Measurements from ENCODE around the gene HCN1. TPM values are rescaled to one million over a fixed set of nuclear protein-coding genes. Genes with fewer than 3 reads are reported as not detected.

The HCN1 gene
- total RNA-seq, 4 donors from 2014 or later, result 0.39 to 0.66 (median 0.49) TPM

DNA sequence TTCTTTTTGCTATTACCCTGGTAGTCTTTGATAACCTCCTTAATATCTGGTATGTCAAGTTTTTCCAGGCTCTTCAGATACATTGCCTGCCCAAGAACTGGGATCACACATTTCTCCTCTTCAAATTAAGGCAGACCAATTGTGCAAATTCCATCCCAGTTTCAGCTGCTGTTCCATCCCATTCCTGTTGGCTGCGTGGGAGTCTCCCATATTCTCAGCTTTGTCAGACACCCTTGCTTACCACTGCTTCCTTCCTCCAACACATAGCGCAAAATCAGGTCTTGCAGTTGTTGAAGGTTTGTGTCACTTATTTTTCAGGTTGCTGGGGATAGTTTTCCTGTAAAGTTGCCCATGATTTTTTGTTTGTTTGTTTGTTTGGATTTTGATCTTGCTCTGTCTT is 15.2 kb downstream of the HCN1 start:
- Histone ChIP-seq H3K4me3 (no peak overlapping the region), H3K36me3 (no peaks in the 10 kb centered on the region)
- intact Hi-C loops (cut with DNase I), result no loop called here

GRCh38 chr5:45677524-45677923 is 18.7 kb downstream of the HCN1 start:
- Histone ChIP-seq H3K36me3 (no peaks in the 10 kb centered on the region), H3K9me3 (no peaks in the 10 kb centered on the region), H3K27me3 (no peaks in the 10 kb centered on the region), H3K4me1 (no peaks in the 10 kb centered on the region), H3K27ac (replicated peaks in 1 of 4) (no peak overlapping the region), H3K4me3 (no peak overlapping the region)
- intact Hi-C loops (cut with DNase I), result no loop called here
- no peak for DNase-seq (ENCODE audit: extremely low spot score)
- TF ChIP-seq EP300 (IDR thresholded peaks at IDR 0.05), result no peak
- no peak for TF ChIP-seq POLR2AphosphoS5 (IDR thresholded peaks at IDR 0.05)
- TF ChIP-seq, protein P1, sequence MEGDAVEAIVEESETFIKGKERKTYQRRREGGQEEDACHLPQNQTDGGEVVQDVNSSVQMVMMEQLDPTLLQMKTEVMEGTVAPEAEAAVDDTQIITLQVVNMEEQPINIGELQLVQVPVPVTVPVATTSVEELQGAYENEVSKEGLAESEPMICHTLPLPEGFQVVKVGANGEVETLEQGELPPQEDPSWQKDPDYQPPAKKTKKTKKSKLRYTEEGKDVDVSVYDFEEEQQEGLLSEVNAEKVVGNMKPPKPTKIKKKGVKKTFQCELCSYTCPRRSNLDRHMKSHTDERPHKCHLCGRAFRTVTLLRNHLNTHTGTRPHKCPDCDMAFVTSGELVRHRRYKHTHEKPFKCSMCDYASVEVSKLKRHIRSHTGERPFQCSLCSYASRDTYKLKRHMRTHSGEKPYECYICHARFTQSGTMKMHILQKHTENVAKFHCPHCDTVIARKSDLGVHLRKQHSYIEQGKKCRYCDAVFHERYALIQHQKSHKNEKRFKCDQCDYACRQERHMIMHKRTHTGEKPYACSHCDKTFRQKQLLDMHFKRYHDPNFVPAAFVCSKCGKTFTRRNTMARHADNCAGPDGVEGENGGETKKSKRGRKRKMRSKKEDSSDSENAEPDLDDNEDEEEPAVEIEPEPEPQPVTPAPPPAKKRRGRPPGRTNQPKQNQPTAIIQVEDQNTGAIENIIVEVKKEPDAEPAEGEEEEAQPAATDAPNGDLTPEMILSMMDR (IDR thresholded peaks at IDR 0.05), result no peak
- TF ChIP-seq POLR2A (IDR thresholded peaks at IDR 0.05; ENCODE audit: low read depth), result no peak
- 35% methylated on average over 2 of the region's 2 CpGs for WGBS

More for the DNA sequence above, 15.2 kb downstream of the HCN1 start:
- DNase-seq (ENCODE audit: extremely low spot score), result no peak
- no peaks in the 10 kb centered on the region for H3K27me3 ChIP-seq
- H3K27ac ChIP-seq (replicated peaks in 1 of 4), result no peak overlapping the region
- TF ChIP-seq, protein P1 (IDR thresholded peaks at IDR 0.05), result no peak
- no peak for TF ChIP-seq POLR2AphosphoS5 (IDR thresholded peaks at IDR 0.05)
- TF ChIP-seq POLR2A (IDR thresholded peaks at IDR 0.05; ENCODE audit: low read depth), result no peak
- TF ChIP-seq EP300 (IDR thresholded peaks at IDR 0.05), result no peak
- no peaks in the 10 kb centered on the region for H3K4me1 ChIP-seq
- no peaks in the 10 kb centered on the region for H3K9me3 ChIP-seq
- WGBS, result 71% methylated on average over 2 of the region's 2 CpGs

DNA sequence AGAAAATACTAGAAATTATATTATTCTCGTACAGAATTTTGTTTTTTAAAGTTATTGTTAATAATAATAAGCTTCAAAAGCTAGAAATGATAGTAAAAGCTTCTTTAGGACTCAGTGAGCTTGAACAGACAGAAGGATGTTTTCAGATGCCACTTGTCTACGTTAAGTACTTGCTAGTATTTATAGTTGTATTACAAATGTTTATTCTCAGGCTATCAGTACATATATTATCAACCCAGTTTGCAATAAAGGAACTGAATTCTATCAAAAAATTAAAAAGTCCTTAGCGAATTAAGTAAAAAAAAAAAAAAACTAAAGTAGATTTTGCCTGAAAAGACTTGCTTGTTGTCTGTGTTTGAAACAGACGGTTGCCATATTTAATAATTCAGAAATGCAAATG is 23.9 kb downstream of the HCN1 start:
- no peaks in the 10 kb centered on the region for H3K9me3 ChIP-seq
- H3K4me3 ChIP-seq, result no peak overlapping the region
- H3K27me3 ChIP-seq, result no peaks in the 10 kb centered on the region
- TF ChIP-seq EP300 (IDR thresholded peaks at IDR 0.05), result no peak
- no peak for TF ChIP-seq POLR2A (IDR thresholded peaks at IDR 0.05; ENCODE audit: low read depth)
- no peak for TF ChIP-seq POLR2AphosphoS5 (IDR thresholded peaks at IDR 0.05)
- TF ChIP-seq, protein P1 (IDR thresholded peaks at IDR 0.05), result no peak
- H3K27ac ChIP-seq (replicated peaks in 1 of 4), result no peak overlapping the region
- intact Hi-C loops (cut with DNase I), result no loop called here
- DNase-seq (ENCODE audit: extremely low spot score), result no peak
- 61% methylated on average over 4 of the region's 4 CpGs for WGBS
- H3K36me3 ChIP-seq, result no peaks in the 10 kb centered on the region
- H3K4me1 ChIP-seq, result no peaks in the 10 kb centered on the region

GRCh38 chr5:45648744-45649143 is 47.4 kb downstream of the HCN1 start:
- TF ChIP-seq EP300 (IDR thresholded peaks at IDR 0.05), result no peak
- TF ChIP-seq POLR2A (IDR thresholded peaks at IDR 0.05; ENCODE audit: low read depth), result no peak
- TF ChIP-seq, protein P1 (IDR thresholded peaks at IDR 0.05), result no peak
- TF ChIP-seq POLR2AphosphoS5 (IDR thresholded peaks at IDR 0.05), result no peak
- DNase-seq (ENCODE audit: extremely low spot score), result no peak
- 46% methylated on average over 1 of the region's 1 CpG for WGBS
- Histone ChIP-seq H3K4me3 (no peak overlapping the region), H3K36me3 (no peaks in the 10 kb centered on the region), H3K4me1 (no peaks in the 10 kb centered on the region), H3K27ac (replicated peaks in 1 of 4) (no peak overlapping the region), H3K27me3 (no peaks in the 10 kb centered on the region), H3K9me3 (no peaks in the 10 kb centered on the region)
- intact Hi-C loops (cut with DNase I), result no loop called here

GRCh38 chr5:45643056-45643455 is 53.1 kb downstream of the HCN1 start:
- no peaks in the 10 kb centered on the region for H3K9me3 ChIP-seq
- intact Hi-C loops (cut with DNase I), result no loop called here
- no peak overlapping the region for H3K4me3 ChIP-seq
- H3K27me3 ChIP-seq, result no peaks in the 10 kb centered on the region
- no peak for DNase-seq (ENCODE audit: extremely low spot score)
- H3K4me1 ChIP-seq, result no peaks in the 10 kb centered on the region
- TF ChIP-seq POLR2AphosphoS5 (IDR thresholded peaks at IDR 0.05), result no peak
- TF ChIP-seq EP300 (IDR thresholded peaks at IDR 0.05), result no peak
- TF ChIP-seq, protein P1 (IDR thresholded peaks at IDR 0.05), result no peak
- TF ChIP-seq POLR2A (IDR thresholded peaks at IDR 0.05; ENCODE audit: low read depth), result no peak
- no peaks in the 10 kb centered on the region for H3K36me3 ChIP-seq
- H3K27ac ChIP-seq (replicated peaks in 1 of 4), result no peak overlapping the region
